H9 (cell line): ENCODE data around the gene FAM83E. TPM values are rescaled to one million over a fixed set of nuclear protein-coding genes. Genes with fewer than 3 reads are reported as not detected.

Experiments used
- DNase-seq: peaks from one replicate; pipeline ENCODE4 v3.0.0-alpha.2; 2017
- H2AFZ ChIP-seq: one replicate; pipeline ENCODE4 v1.6.1; 2013; ENCODE audit warnings: mild to moderate bottlenecking, low read length, control low read depth, moderate library complexity
- H2AK5ac ChIP-seq: 2 replicates; pipeline ENCODE4 v1.6.1; 2013; ENCODE audit warnings: low read length, control low read depth, mixed read lengths; ENCODE audit not compliant: insufficient read length
- H2BK120ac ChIP-seq: one replicate; pipeline ENCODE4 v1.6.1; 2013; ENCODE audit warnings: low read depth, mild to moderate bottlenecking, low read length, control low read depth, inconsistent platforms; ENCODE audit not compliant: poor library complexity, severe bottlenecking
- H2BK12ac ChIP-seq: 2 replicates; pipeline ENCODE4 v1.6.1; 2013; ENCODE audit warnings: low read length, control low read depth, mixed read lengths, low read depth; ENCODE audit not compliant: insufficient read length
- H2BK15ac ChIP-seq: 2 replicates; pipeline ENCODE4 v1.6.1; 2013; ENCODE audit warnings: low read depth, low read length, control low read depth
- H2BK20ac ChIP-seq: one replicate; pipeline ENCODE4 v1.6.1; 2013; ENCODE audit warnings: low read depth, mild to moderate bottlenecking, low read length, control low read depth, inconsistent platforms; ENCODE audit not compliant: poor library complexity, severe bottlenecking
- H2BK5ac ChIP-seq: 2 replicates; pipeline ENCODE4 v1.6.1; 2013; ENCODE audit warnings: low read length, control low read depth, mixed read lengths; ENCODE audit not compliant: insufficient read length
- H3K14ac ChIP-seq: 2 replicates; pipeline ENCODE4 v1.6.1; 2013; ENCODE audit warnings: low read length, control low read depth; ENCODE audit not compliant: insufficient read depth
- H3K18ac ChIP-seq: 2 replicates; pipeline ENCODE4 v1.6.1; 2013; ENCODE audit warnings: low read depth, mild to moderate bottlenecking, mixed read lengths, low read length, control low read depth; ENCODE audit not compliant: insufficient read length
- H3K23ac ChIP-seq: 2 replicates; pipeline ENCODE4 v1.6.1; 2013; ENCODE audit warnings: low read length, control low read depth, mixed read lengths, low read depth; ENCODE audit not compliant: insufficient read length
- H3K23me2 ChIP-seq: 2 replicates; pipeline ENCODE4 v1.6.1; 2013; ENCODE audit warnings: low read depth, mild to moderate bottlenecking, mixed read lengths, low read length, control low read depth; ENCODE audit not compliant: insufficient read length, poor library complexity, severe bottlenecking
- H3K27ac ChIP-seq: 2 replicates; pipeline ENCODE4 v1.5.1; 2013; ENCODE audit warnings: low read length, control low read depth, mixed read lengths, low read depth; ENCODE audit not compliant: insufficient read length
- H3K27me3 ChIP-seq: 2 replicates; pipeline ENCODE4 v1.6.1; 2013; ENCODE audit warnings: low read length, control low read depth, inconsistent platforms; ENCODE audit not compliant: insufficient read depth
- H3K4ac ChIP-seq: 2 replicates; pipeline ENCODE4 v1.6.1; 2013; ENCODE audit warnings: low read depth, mild to moderate bottlenecking, control low read depth, inconsistent platforms, low read length, moderate library complexity
- H3K4me1 ChIP-seq: 2 replicates; pipeline ENCODE4 v1.6.1; 2013; ENCODE audit warnings: low read length, control low read depth, inconsistent platforms; ENCODE audit not compliant: insufficient read depth
- H3K4me2 ChIP-seq: 2 replicates; pipeline ENCODE4 v1.6.1; 2013; ENCODE audit warnings: low read length, control low read depth, mixed read lengths; ENCODE audit not compliant: insufficient read length, insufficient read depth
- H3K56ac ChIP-seq: 2 replicates; pipeline ENCODE4 v1.6.1; 2013; ENCODE audit warnings: low read depth, mild to moderate bottlenecking, mixed read lengths, low read length, control low read depth; ENCODE audit not compliant: insufficient read length
- H3K79me1 ChIP-seq: 2 replicates; pipeline ENCODE4 v1.6.1; 2013; ENCODE audit warnings: low read depth, mild to moderate bottlenecking, moderate library complexity, low read length, control low read depth, inconsistent platforms; ENCODE audit not compliant: insufficient read depth, poor library complexity, severe bottlenecking
- H3K79me2 ChIP-seq: 2 replicates; pipeline ENCODE4 v1.6.1; 2013; ENCODE audit warnings: low read length, control low read depth, inconsistent platforms; ENCODE audit not compliant: insufficient read depth
- H3K9ac ChIP-seq: 2 replicates; pipeline ENCODE4 v1.6.1; 2013; ENCODE audit warnings: low read length, control low read depth, mixed read lengths; ENCODE audit not compliant: insufficient read length; ENCODE audit errors: extremely low read depth
- H3K9me3 ChIP-seq: one replicate; pipeline ENCODE4 v1.6.1; 2013; ENCODE audit warnings: low read depth, low read length, inconsistent platforms; ENCODE audit not compliant: control insufficient read depth
- H3T11ph ChIP-seq: one replicate; pipeline ENCODE4 v1.6.1; 2013; ENCODE audit warnings: mild to moderate bottlenecking, low read length, control low read depth, inconsistent platforms
- H4K20me1 ChIP-seq: one replicate; pipeline ENCODE4 v1.6.1; 2013; ENCODE audit not compliant: control insufficient read depth, insufficient read length, insufficient read depth
- H4K5ac ChIP-seq: 2 replicates; pipeline ENCODE4 v1.6.1; 2013; ENCODE audit warnings: low read depth, mild to moderate bottlenecking, mixed read lengths, low read length, control low read depth; ENCODE audit not compliant: insufficient read length
- H4K8ac ChIP-seq: replicated peaks from 2 replicates; pipeline ENCODE4 v1.6.1; 2013; ENCODE audit warnings: low read length, control low read depth, mixed read lengths, low read depth; ENCODE audit not compliant: insufficient read length
- H4K91ac ChIP-seq: 2 replicates; pipeline ENCODE4 v1.6.1; 2013; ENCODE audit warnings: low read depth, mild to moderate bottlenecking, moderate library complexity, mixed read lengths, low read length, control low read depth; ENCODE audit not compliant: insufficient read length
- H3K27ac Mint-ChIP-seq, 3 experiments: 2 replicates in 2 of 3; 3 replicates in 1 of 3; pipeline ENCODE4 v1.8.0; 2020 to 2021; ENCODE audit warnings: mixed read lengths in 3 of 3, mild to moderate bottlenecking in 1 of 3, moderate library complexity in 1 of 3
- H3K27me3 Mint-ChIP-seq: 2 replicates; pipeline ENCODE4 v1.8.0; 2021; ENCODE audit warnings: low read depth, mild to moderate bottlenecking, moderate library complexity, mixed read lengths
- H3K36me3 Mint-ChIP-seq, 3 experiments: 2 replicates in 2 of 3; 3 replicates in 1 of 3; pipeline ENCODE4 v1.8.0; 2020 to 2021; ENCODE audit warnings: low read depth in 3 of 3, mixed read lengths in 3 of 3; ENCODE audit not compliant: insufficient read depth in 1 of 3
- H3K4me1 Mint-ChIP-seq, 2 experiments: 2 replicates each; pipeline ENCODE4 v1.8.0; 2020; ENCODE audit warnings: mixed read lengths in 2 of 2
- H3K4me3 Mint-ChIP-seq, 2 experiments: 2 replicates in 1 of 2; 3 replicates in 1 of 2; pipeline ENCODE4 v1.8.0; 2020 to 2021; ENCODE audit warnings: mild to moderate bottlenecking in 2 of 2, mixed read lengths in 2 of 2, moderate library complexity in 1 of 2
- H3K9me3 Mint-ChIP-seq, 2 experiments: 2 replicates in 1 of 2; 3 replicates in 1 of 2; pipeline ENCODE4 v1.8.0; 2020; ENCODE audit warnings: mild to moderate bottlenecking in 2 of 2, mixed read lengths in 2 of 2, moderate library complexity in 1 of 2
- WGBS: extraction: QIAGEN DNeasy Blood & Tissue Kit; methylation state at CpG from one replicate; pipeline ENCODE4 v1.1.7; 2013; ENCODE audit warnings: missing lambda C conversion rate, low lambda C conversion rate, mixed read lengths; ENCODE audit not compliant: insufficient read length; ENCODE audit errors: extremely low coverage; 5-methylcytosine and 5-hydroxymethylcytosine counted together
- total RNA-seq: library from RNA; stranded (reverse); gene quantifications from 2 replicates; pipeline ENCODE4 v1.2.1, GENCODE V29; 2021
- TF ChIP-seq, protein P1 (sequence below): fragments of 200-600 bp; sonication (generic); conservative IDR thresholded peaks from 3 replicates; pipeline ENCODE4 v1.8.0; 2021; ENCODE audit warnings: antibody characterized with exemption, mild to moderate bottlenecking

The FAM83E gene
- total RNA-seq, 1 experiment from 2014 or later, result 9.2 TPM

DNA sequence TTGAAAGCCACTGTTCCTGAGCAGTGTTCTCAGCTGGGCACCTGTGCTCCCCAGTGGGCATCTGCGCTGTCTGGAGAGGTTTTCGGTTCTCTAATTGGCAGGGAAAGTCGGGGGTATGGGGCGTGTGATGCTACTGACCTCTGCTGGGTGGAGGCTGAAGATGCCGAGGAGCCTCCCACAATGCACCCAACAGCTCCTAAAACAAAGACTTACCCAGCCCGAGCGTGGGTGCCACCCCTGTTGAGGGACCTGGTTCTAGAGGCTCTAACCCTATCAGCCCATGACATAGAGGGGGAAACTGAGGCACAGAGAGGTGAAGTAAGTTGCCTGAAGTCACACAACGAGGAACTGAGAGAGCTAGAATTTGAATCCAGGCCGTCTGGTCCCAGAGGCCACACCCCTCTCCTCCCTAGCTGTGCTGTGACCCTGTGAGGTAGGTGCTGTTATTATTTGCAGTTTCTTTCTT is 6.0 kb downstream of the FAM83E start:
- no peak overlapping the region for H3T11ph ChIP-seq
- H3K4ac ChIP-seq, result no peak overlapping the region
- Mint-ChIP-seq H3K9me3 (no peaks in the 10 kb centered on the region; a peak in 1 of 5 replicates), H3K27ac (peak overlapping the region in 2 of 3 experiments; percentile 68 to 76; a peak in 2 of 7 replicates), H3K4me1 (peaks cover 3 to 8% of the 10 kb centered on the region in 2 experiments), H3K4me3 (no peak overlapping the region; a peak in 1 of 5 replicates), H3K36me3 (peaks cover 4 to 15% (median 9%) of the 10 kb centered on the region in 3 experiments; a peak in 5 of 7 replicates), H3K27me3 (no peaks in the 10 kb centered on the region; the same call in 1 of the 2 replicates)
- no peak overlapping the region for H3K18ac ChIP-seq
- H3K14ac ChIP-seq, result no peak overlapping the region
- no peaks in the 10 kb centered on the region for H3K27me3 ChIP-seq
- no peaks in the 10 kb centered on the region for H3K9me3 ChIP-seq
- DNase-seq, result peak; percentile 81
- H2AK5ac ChIP-seq, result no peak overlapping the region
- no peaks in the 10 kb centered on the region for H4K20me1 ChIP-seq
- TF ChIP-seq, protein P1, sequence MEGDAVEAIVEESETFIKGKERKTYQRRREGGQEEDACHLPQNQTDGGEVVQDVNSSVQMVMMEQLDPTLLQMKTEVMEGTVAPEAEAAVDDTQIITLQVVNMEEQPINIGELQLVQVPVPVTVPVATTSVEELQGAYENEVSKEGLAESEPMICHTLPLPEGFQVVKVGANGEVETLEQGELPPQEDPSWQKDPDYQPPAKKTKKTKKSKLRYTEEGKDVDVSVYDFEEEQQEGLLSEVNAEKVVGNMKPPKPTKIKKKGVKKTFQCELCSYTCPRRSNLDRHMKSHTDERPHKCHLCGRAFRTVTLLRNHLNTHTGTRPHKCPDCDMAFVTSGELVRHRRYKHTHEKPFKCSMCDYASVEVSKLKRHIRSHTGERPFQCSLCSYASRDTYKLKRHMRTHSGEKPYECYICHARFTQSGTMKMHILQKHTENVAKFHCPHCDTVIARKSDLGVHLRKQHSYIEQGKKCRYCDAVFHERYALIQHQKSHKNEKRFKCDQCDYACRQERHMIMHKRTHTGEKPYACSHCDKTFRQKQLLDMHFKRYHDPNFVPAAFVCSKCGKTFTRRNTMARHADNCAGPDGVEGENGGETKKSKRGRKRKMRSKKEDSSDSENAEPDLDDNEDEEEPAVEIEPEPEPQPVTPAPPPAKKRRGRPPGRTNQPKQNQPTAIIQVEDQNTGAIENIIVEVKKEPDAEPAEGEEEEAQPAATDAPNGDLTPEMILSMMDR, result peak; percentile 74
- H3K79me2 ChIP-seq, result no peaks in the 10 kb centered on the region
- H3K23me2 ChIP-seq, result no peaks in the 10 kb centered on the region
- no peak overlapping the region for H4K8ac ChIP-seq
- H2BK5ac ChIP-seq, result no peak overlapping the region
- H3K79me1 ChIP-seq, result no peaks in the 10 kb centered on the region
- H3K23ac ChIP-seq, result no peak overlapping the region
- no peak overlapping the region for H3K4me2 ChIP-seq
- H2BK15ac ChIP-seq, result no peak overlapping the region
- H3K9ac ChIP-seq, result no peak overlapping the region
- no peak overlapping the region for H3K56ac ChIP-seq
- no peak overlapping the region for H2AFZ ChIP-seq
- no peaks in the 10 kb centered on the region for H3K4me1 ChIP-seq
- H3K27ac ChIP-seq, result no peak overlapping the region
- no peak overlapping the region for H2BK12ac ChIP-seq
- H2BK120ac ChIP-seq, result no peak overlapping the region
- no CpG with 5 or more reads among the region's 9 CpGs for WGBS
- no peak overlapping the region for H4K5ac ChIP-seq
- no peak overlapping the region for H2BK20ac ChIP-seq
- no peak overlapping the region for H4K91ac ChIP-seq
